ENCODE results near the gene BTN2A1. TPM values are rescaled to one million over a fixed set of nuclear protein-coding genes. Genes with fewer than 3 reads are reported as not detected.

BTN2A1 gene
- total RNA-seq, 1 experiment from 2014 or later, result 11.2 TPM

DNA sequence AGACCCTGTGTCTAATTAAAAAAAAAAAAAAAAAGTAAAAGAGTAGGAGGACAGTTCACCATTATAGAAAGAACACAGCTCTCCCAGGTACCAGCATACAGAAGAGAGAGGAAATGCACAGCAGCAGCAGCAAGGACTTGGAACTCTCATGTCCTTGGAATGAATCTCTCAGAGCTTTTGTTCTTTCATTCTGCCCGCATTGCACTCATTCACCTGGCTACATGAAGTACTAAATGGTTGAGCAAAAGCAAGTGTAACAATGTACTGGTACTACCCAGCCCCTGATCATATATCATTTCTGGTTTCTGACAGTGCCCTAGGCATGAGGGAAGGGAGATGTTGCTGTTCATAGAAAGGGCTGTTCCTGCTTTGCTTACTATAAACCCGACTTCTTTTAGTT lies 29.5 kb upstream of the BTN2A1 start:
- Histone ChIP-seq H3K4me3 (replicated peaks in 1 of 2; ENCODE audit: low read depth in 1 of 2, low read length in 2 of 2) (no peak overlapping the region), H3K4me1 (ENCODE audit: control insufficient read depth in 1 of 2, insufficient read depth in 2 of 2, low read length in 2 of 2) (no peaks in the 10 kb centered on the region), H3K9me3 (ENCODE audit: control insufficient read depth in 1 of 2, insufficient read depth in 1 of 2, low read depth in 1 of 2, low read length in 2 of 2) (0 out of 4 replicates have a peak, but pooled peaks cover 0 to 3% of the 10 kb centered on the region in 2 experiments), H3K9ac (ENCODE audit: low read length) (no peak overlapping the region), H4K20me1 (ENCODE audit: insufficient read depth) (no peaks in the 10 kb centered on the region), H3K9me2 (ENCODE audit: insufficient read depth) (no peaks in the 10 kb centered on the region), H3K27ac (ENCODE audit: low read depth, low read length) (no peak overlapping the region), H3K4me2 (ENCODE audit: low read length) (no peak overlapping the region), H3K27me3 (ENCODE audit: insufficient read depth, low read length) (no peaks in the 10 kb centered on the region), H2AFZ (ENCODE audit: low read depth, low read length, poor library complexity, severe bottlenecking) (no peak overlapping the region), H3K36me3 (ENCODE audit: control insufficient read depth in 1 of 2, insufficient read depth in 2 of 2, low read length in 2 of 2) (peaks cover 3 to 4% of the 10 kb centered on the region in 2 experiments; a peak in 2 of 4 replicates), H3K79me2 (ENCODE audit: insufficient read depth, low read length) (no peaks in the 10 kb centered on the region)
- no peak for TF ChIP-seq YY1 (IDR thresholded peaks at IDR 0.05; ENCODE audit: extremely low read depth, insufficient replicate concordance, low read depth, low read length)
- no peak for TF ChIP-seq CEBPB (IDR thresholded peaks at IDR 0.05; ENCODE audit: low read depth)
- no peak for TF ChIP-seq MAX (IDR thresholded peaks at IDR 0.05)
- no peak for TF ChIP-seq EGR1 (IDR thresholded peaks at IDR 0.05; ENCODE audit: low read depth)
- no peak for TF ChIP-seq FOSL1 (IDR thresholded peaks at IDR 0.05; ENCODE audit: low read depth)
- no peak for TF ChIP-seq SP1 (IDR thresholded peaks at IDR 0.05; ENCODE audit: low read depth)
- no peak for TF ChIP-seq ZBTB33 (IDR thresholded peaks at IDR 0.05; ENCODE audit: extremely low read depth, insufficient replicate concordance, low read length)
- ATAC-seq (no peak), DNase-seq (ENCODE audit: low read depth, low spot score) (no peak)
- RAD21 ChIA-PET (ENCODE audit: low non-redundant PET in 1 of 2, low total read pairs in 2 of 2, uncharacterized antibody in 2 of 2, unreplicated experiment in 2 of 2), result no interaction called here
- intact Hi-C loops (cut with micrococcal nuclease), result no loop called here
- POLR2A ChIA-PET, result no interaction called here
- BruUV-seq (replicated peaks), result no TSS peak
- CTCF ChIA-PET, result no interaction called here

DNA sequence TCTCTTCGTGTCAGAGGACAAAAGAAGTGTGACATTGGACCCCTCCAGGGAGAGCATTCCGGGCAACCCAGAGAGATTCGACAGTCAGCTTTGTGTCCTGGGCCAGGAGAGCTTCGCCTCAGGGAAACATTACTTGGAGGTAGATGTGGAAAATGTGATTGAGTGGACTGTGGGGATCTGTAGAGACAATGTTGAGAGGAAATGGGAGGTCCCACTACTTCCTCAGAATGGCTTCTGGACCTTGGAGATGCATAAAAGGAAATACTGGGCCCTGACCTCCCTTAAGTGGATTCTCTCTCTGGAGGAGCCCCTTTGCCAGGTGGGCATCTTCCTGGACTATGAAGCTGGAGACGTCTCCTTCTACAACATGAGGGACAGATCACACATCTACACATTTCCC lies 27.0 kb upstream of the BTN2A1 start:
- H3K9ac ChIP-seq (ENCODE audit: low read length), result no peak overlapping the region
- no TSS peak for BruUV-seq (replicated peaks)
- H3K9me3 ChIP-seq (ENCODE audit: control insufficient read depth in 1 of 2, insufficient read depth in 1 of 2, low read depth in 1 of 2, low read length in 2 of 2), result peaks cover 0 to 7% of the 10 kb centered on the region in 2 experiments; a peak in 1 of 4 replicates
- H4K20me1 ChIP-seq (ENCODE audit: insufficient read depth), result no peaks in the 10 kb centered on the region
- H3K27me3 ChIP-seq (ENCODE audit: insufficient read depth, low read length), result no peaks in the 10 kb centered on the region
- H3K36me3 ChIP-seq (ENCODE audit: control insufficient read depth in 1 of 2, insufficient read depth in 2 of 2, low read length in 2 of 2), result peaks cover 0 to 3% of the 10 kb centered on the region in 2 experiments; a peak in 2 of 4 replicates
- H2AFZ ChIP-seq (ENCODE audit: low read depth, low read length, poor library complexity, severe bottlenecking), result no peak overlapping the region
- ChIA-PET CTCF (no interaction called here), RAD21 (ENCODE audit: low non-redundant PET in 1 of 2, low total read pairs in 2 of 2, uncharacterized antibody in 2 of 2, unreplicated experiment in 2 of 2) (no interaction called here), POLR2A (no interaction called here)
- intact Hi-C loops (cut with micrococcal nuclease), result no loop called here
- no peak overlapping the region for H3K4me3 ChIP-seq (replicated peaks in 1 of 2; ENCODE audit: low read depth in 1 of 2, low read length in 2 of 2)
- no peak overlapping the region for H3K4me2 ChIP-seq (ENCODE audit: low read length)
- no peak for DNase-seq (ENCODE audit: low read depth, low spot score)
- H3K4me1 ChIP-seq (ENCODE audit: control insufficient read depth in 1 of 2, insufficient read depth in 2 of 2, low read length in 2 of 2), result no peaks in the 10 kb centered on the region
- no peaks in the 10 kb centered on the region for H3K9me2 ChIP-seq (ENCODE audit: insufficient read depth)
- H3K27ac ChIP-seq (ENCODE audit: low read depth, low read length), result no peak overlapping the region
- no peak for ATAC-seq
- H3K79me2 ChIP-seq (ENCODE audit: insufficient read depth, low read length), result no peaks in the 10 kb centered on the region
- TF ChIP-seq EGR1 (IDR thresholded peaks at IDR 0.05; ENCODE audit: low read depth) (no peak), MAX (IDR thresholded peaks at IDR 0.05) (no peak), FOSL1 (IDR thresholded peaks at IDR 0.05; ENCODE audit: low read depth) (no peak), CBX3 (IDR thresholded peaks at IDR 0.05; ENCODE audit: low read depth) (no peak), TCF7L2 (IDR thresholded peaks at IDR 0.05; ENCODE audit: borderline replicate concordance, extremely low read depth, insufficient read depth, insufficient read length) (no peak), JUND (IDR thresholded peaks at IDR 0.05) (no peak), RAD21 (IDR thresholded peaks at IDR 0.05; ENCODE audit: low read depth) (no peak), YY1 (IDR thresholded peaks at IDR 0.05; ENCODE audit: extremely low read depth, insufficient replicate concordance, low read depth, low read length) (no peak), POLR2A (IDR thresholded peaks at IDR 0.05; ENCODE audit: borderline replicate concordance, extremely low read depth, insufficient read depth, insufficient read length) (no peak), ZFX (IDR thresholded peaks at IDR 0.05) (no peak), EZH2phosphoT487 (IDR thresholded peaks at IDR 0.05; ENCODE audit: borderline replicate concordance) (no peak), SP1 (IDR thresholded peaks at IDR 0.05; ENCODE audit: low read depth) (no peak), POLR2AphosphoS5 (IDR thresholded peaks at IDR 0.05; ENCODE audit: low read depth, low read length) (no peak)
- TF ChIP-seq, protein P1, sequence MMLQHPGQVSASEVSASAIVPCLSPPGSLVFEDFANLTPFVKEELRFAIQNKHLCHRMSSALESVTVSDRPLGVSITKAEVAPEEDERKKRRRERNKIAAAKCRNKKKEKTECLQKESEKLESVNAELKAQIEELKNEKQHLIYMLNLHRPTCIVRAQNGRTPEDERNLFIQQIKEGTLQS (IDR thresholded peaks at IDR 0.05), result no peak
- TF ChIP-seq, protein P2, sequence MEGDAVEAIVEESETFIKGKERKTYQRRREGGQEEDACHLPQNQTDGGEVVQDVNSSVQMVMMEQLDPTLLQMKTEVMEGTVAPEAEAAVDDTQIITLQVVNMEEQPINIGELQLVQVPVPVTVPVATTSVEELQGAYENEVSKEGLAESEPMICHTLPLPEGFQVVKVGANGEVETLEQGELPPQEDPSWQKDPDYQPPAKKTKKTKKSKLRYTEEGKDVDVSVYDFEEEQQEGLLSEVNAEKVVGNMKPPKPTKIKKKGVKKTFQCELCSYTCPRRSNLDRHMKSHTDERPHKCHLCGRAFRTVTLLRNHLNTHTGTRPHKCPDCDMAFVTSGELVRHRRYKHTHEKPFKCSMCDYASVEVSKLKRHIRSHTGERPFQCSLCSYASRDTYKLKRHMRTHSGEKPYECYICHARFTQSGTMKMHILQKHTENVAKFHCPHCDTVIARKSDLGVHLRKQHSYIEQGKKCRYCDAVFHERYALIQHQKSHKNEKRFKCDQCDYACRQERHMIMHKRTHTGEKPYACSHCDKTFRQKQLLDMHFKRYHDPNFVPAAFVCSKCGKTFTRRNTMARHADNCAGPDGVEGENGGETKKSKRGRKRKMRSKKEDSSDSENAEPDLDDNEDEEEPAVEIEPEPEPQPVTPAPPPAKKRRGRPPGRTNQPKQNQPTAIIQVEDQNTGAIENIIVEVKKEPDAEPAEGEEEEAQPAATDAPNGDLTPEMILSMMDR (IDR thresholded peaks at IDR 0.05 in 2 of 3, conservative IDR thresholded peaks at IDR 0.05 in 1 of 3; ENCODE audit: borderline replicate concordance in 1 of 3, insufficient read depth in 1 of 3, low read depth in 2 of 3, low read length in 2 of 3), result no peak
